IMR-90 (cell line): ENCODE measurements around the gene PHKB.

Experiments used
- CEBPB ChIP-seq: IDR thresholded peaks from 2 replicates; pipeline ENCODE4 v1.6.1; 2012; ENCODE audit warnings: low read depth, low read length, improper control_type of control experiment
- CTCF ChIP-seq: conservative IDR thresholded peaks from 2 replicates; pipeline ENCODE4 v1.5.1; 2012; ENCODE audit warnings: mild to moderate bottlenecking, low read depth, low read length, improper control_type of control experiment
- ELK1 ChIP-seq: fragments of 150-350 bp; IDR thresholded peaks from 2 replicates; pipeline ENCODE4 v1.6.1; 2016; ENCODE audit warnings: low read depth, mild to moderate bottlenecking, low read length, moderate library complexity, borderline replicate concordance
- MAFK ChIP-seq: IDR thresholded peaks from 2 replicates; pipeline ENCODE4 v1.6.1; 2012; ENCODE audit warnings: low read depth, low read length, improper control_type of control experiment
- MXI1 ChIP-seq: IDR thresholded peaks from 2 replicates; pipeline ENCODE4 v1.6.1; 2012; ENCODE audit warnings: low read depth, mild to moderate bottlenecking, low read length, moderate library complexity, borderline replicate concordance
- POLR2A ChIP-seq: IDR thresholded peaks from 2 replicates; pipeline ENCODE4 v1.6.1; 2012; ENCODE audit warnings: mild to moderate bottlenecking, low read depth, low read length
- RAD21 ChIP-seq: IDR thresholded peaks from 2 replicates; pipeline ENCODE4 v1.6.1; 2012; ENCODE audit warnings: low read length, improper control_type of control experiment
- RCOR1 ChIP-seq: IDR thresholded peaks from 2 replicates; pipeline ENCODE4 v1.6.1; 2012; ENCODE audit warnings: mild to moderate bottlenecking, low read length, improper control_type of control experiment; ENCODE audit not compliant: insufficient replicate concordance
- RFX5 ChIP-seq: IDR thresholded peaks from 2 replicates; pipeline ENCODE4 v1.8.0; 2012; ENCODE audit warnings: low read depth, mild to moderate bottlenecking, low read length, moderate library complexity
- USF2 ChIP-seq: fragments of 150-350 bp; IDR thresholded peaks from 2 replicates; pipeline ENCODE4 v1.6.1; 2017; ENCODE audit warnings: mild to moderate bottlenecking, antibody characterized with exemption, low read length, low read depth

- TF ChIP-seq CTCF (no peak), RCOR1 (no peak), ELK1 (no peak), CEBPB (no peak), POLR2A (no peak), MAFK (no peak), MXI1 (no peak), USF2 (no peak), RAD21 (no peak), RFX5 (no peak)
These were observed 196.8 kb downstream of the PHKB start for GRCh38 chr16:47657977-47658376.
